Measurements from ENCODE around the gene BOLA2B.
"Not testable (repeated sequence)": the region's sequence is repeated elsewhere in the genome, so short reads cannot be mapped to it uniquely, and the experiment has no call there.

GRCh38 chr16:30199049-30199448 is 5.6 kb upstream of the BOLA2B start, which contains the start of gene SULT1A3:
- TF ChIP-seq POLR2A (IDR thresholded peaks at IDR 0.05; ENCODE audit: low read length); GATA1 (IDR thresholded peaks at IDR 0.05; ENCODE audit: low read depth, low read length): not testable (repeated sequence)
